ENCODE results near the gene NEURL1B. TPM values are rescaled to one million over a fixed set of nuclear protein-coding genes. Genes with fewer than 3 reads are reported as not detected.
"Not testable (repeated sequence)": the region's sequence is repeated elsewhere in the genome, so short reads cannot be mapped to it uniquely, and the experiment has no call there.

Gene NEURL1B
- total RNA-seq: 1 to 10 TPM in 1 of 2 donors, under 1 TPM in 1; 0.23 to 1.4 TPM

GRCh38 chr5:172640822-172641358 lies at the start of gene NEURL1B:
TSS of gene NEURL1B (plus strand) at chr5:172641263. CDS start at chr5:172641407, 144 bp downstream.
- peak; percentile 57 to 62 for DNase-seq (ENCODE audit: low spot score in 2 of 2)
- H3K9me3 Mint-ChIP-seq: no peaks in the 10 kb centered on the region
- ATAC-seq: peak; percentile 89 to 91
- H3K27ac Mint-ChIP-seq: no peak within 1 kb of the TSS
- no peaks in the 10 kb centered on the region for H3K36me3 Mint-ChIP-seq

- Mint-ChIP-seq H3K27ac (no peak overlapping the region), H3K36me3 (no peaks in the 10 kb centered on the region), H3K9me3 (peaks cover 0 to 1% of the 10 kb centered on the region in 2 donors)
- DNase-seq (ENCODE audit: low spot score in 2 of 2) (no peak), ATAC-seq (no peak)
Observed at GRCh38 chr5:172591636-172592035, 49.4 kb upstream of the NEURL1B start.

GRCh38 chr5:172592881-172593280 lies 48.2 kb upstream of the NEURL1B start:
- DNase-seq (ENCODE audit: low spot score in 2 of 2) (no peak), ATAC-seq (no peak)
- Mint-ChIP-seq H3K36me3 (no peaks in the 10 kb centered on the region), H3K27ac (no peak overlapping the region), H3K9me3 (peaks cover 0 to 10% of the 10 kb centered on the region in 2 donors)

GRCh38 chr5:172593306-172593705 lies 47.8 kb upstream of the NEURL1B start:
- DNase-seq (ENCODE audit: low spot score in 2 of 2): no peak
- Mint-ChIP-seq H3K9me3 (peaks cover 0 to 10% of the 10 kb centered on the region in 2 donors), H3K36me3 (no peaks in the 10 kb centered on the region), H3K27ac (no peak overlapping the region)
- no peak for ATAC-seq

DNA sequence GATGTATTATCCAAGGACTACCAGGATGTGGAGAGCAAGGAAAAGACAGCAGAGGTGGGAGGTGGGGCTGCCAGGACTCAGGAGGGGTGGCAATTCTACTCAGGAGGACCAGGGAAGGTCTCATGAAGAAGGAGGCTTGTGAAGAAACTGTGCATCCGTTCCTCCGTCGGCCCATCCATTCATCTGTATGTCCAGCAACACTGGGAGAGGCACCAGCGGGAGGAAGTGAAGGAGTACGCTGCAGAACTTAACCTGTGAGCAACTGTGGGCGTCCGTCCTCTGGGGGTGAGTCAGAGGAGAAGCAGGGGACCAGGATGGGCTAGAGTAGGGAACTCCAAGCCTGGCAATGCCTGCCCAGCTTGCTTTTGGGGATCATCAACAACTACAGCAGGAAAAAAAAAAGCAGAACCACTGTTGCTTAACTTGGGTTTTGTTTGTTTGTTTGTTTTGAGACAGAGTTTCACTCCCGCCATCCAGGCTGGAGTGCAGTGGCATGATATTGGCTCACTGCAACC lies 47.3 kb upstream of the NEURL1B start:
- Mint-ChIP-seq H3K27ac (no peak overlapping the region), H3K36me3 (no peaks in the 10 kb centered on the region), H3K9me3 (peaks cover 0 to 10% of the 10 kb centered on the region in 2 donors)
- ATAC-seq (no peak), DNase-seq (ENCODE audit: low spot score in 2 of 2) (peak in 1 of 2 donors; percentile 0)

DNA sequence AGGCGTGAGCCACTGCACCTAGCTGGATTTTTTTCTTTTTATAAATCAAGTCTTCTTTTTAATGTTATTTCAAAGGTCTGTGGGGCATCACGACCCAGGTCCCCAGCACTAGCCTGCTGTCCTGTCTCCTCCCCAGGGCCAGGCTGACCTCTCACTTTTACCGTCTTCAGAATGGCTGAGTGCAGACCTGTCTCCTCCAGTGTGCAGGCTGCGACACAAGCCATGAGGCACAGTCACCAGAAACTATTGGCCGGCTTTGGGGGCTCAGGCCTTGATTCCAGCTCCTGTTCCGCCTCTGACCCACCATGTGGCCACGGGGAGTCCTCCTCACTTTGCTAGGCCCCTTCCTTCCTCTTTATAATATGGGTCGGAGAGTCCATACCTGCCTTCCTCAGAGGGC lies 46.6 kb upstream of the NEURL1B start:
- Mint-ChIP-seq H3K9me3 (peaks cover 0 to 10% of the 10 kb centered on the region in 2 donors), H3K36me3 (no peaks in the 10 kb centered on the region), H3K27ac (no peak overlapping the region)
- no peak for DNase-seq (ENCODE audit: low spot score in 2 of 2)
- no peak for ATAC-seq

DNA sequence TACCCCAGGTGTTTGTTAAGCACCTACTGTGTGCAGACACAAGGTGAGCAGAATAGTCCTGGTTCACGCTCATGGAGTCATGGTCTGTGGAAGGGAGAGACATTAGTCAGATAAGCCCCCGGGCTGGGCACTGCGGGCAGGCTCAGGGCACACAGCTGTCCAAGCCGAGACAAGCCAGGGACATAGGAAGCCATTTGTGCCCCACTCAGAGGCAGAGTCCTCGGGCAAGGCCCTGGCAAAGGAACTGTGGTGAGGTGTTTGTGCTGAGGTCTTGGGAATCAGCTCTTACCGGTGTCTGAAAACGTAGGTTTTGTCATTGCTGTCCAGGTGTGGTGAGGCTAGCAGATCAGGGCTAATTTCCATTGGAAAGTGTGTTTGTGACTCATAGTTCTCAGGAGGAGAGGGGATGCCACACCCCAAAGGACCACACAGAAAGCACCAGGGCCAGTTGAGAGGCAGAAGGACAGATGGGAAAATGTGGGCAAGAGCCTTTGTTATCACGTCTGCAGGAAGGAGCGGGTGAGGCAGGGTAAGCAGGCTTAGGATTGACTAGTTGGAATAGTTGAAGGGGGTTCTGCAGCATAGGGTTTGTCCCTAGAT lies 46.1 kb upstream of the NEURL1B start:
- ATAC-seq (no peak), DNase-seq (ENCODE audit: low spot score in 2 of 2) (no peak)
- peak overlapping the region in 1 of 2 donors; percentile 2 for H3K27ac Mint-ChIP-seq
- peaks cover 0 to 10% of the 10 kb centered on the region in 2 donors for H3K9me3 Mint-ChIP-seq
- no peaks in the 10 kb centered on the region for H3K36me3 Mint-ChIP-seq

GRCh38 chr5:172595596-172596455 lies 45.2 kb upstream of the NEURL1B start:
- ATAC-seq (no peak), DNase-seq (ENCODE audit: low spot score in 2 of 2) (no peak)
- Mint-ChIP-seq H3K9me3 (peaks cover 0 to 10% of the 10 kb centered on the region in 2 donors), H3K27ac (no peak overlapping the region), H3K36me3 (no peaks in the 10 kb centered on the region)

- no peak for ATAC-seq
- H3K36me3 Mint-ChIP-seq: no peaks in the 10 kb centered on the region
- H3K9me3 Mint-ChIP-seq: peaks cover 0 to 10% of the 10 kb centered on the region in 2 donors
- no peak overlapping the region for H3K27ac Mint-ChIP-seq
- no peak for DNase-seq (ENCODE audit: low spot score in 2 of 2)
Observed at GRCh38 chr5:172596638-172597231, 44.3 kb upstream of the NEURL1B start.

DNA sequence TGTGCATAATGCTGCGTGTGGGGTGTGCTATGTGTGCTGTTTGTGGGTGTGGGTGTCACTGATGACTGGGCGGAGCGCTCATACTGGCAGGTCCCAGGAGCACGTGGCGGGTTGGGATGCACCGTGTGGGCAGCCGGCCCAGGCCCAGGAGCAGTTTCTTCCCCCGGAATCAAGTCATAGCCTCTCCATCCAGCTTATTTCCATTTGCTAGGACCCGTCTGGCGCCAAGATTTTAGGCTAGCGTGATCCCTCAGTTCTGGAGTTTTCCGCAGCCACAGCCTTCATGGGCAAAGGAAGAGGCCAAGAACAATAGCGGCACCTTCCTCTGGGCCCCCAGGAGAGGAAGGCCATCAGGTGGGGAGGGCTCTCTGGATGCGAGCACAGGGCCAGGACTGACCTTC lies 43.3 kb upstream of the NEURL1B start:
- Mint-ChIP-seq H3K36me3 (no peaks in the 10 kb centered on the region), H3K27ac (no peak overlapping the region), H3K9me3 (peaks cover 0 to 10% of the 10 kb centered on the region in 2 donors)
- ATAC-seq (no peak), DNase-seq (ENCODE audit: low spot score in 2 of 2) (no peak)

DNA sequence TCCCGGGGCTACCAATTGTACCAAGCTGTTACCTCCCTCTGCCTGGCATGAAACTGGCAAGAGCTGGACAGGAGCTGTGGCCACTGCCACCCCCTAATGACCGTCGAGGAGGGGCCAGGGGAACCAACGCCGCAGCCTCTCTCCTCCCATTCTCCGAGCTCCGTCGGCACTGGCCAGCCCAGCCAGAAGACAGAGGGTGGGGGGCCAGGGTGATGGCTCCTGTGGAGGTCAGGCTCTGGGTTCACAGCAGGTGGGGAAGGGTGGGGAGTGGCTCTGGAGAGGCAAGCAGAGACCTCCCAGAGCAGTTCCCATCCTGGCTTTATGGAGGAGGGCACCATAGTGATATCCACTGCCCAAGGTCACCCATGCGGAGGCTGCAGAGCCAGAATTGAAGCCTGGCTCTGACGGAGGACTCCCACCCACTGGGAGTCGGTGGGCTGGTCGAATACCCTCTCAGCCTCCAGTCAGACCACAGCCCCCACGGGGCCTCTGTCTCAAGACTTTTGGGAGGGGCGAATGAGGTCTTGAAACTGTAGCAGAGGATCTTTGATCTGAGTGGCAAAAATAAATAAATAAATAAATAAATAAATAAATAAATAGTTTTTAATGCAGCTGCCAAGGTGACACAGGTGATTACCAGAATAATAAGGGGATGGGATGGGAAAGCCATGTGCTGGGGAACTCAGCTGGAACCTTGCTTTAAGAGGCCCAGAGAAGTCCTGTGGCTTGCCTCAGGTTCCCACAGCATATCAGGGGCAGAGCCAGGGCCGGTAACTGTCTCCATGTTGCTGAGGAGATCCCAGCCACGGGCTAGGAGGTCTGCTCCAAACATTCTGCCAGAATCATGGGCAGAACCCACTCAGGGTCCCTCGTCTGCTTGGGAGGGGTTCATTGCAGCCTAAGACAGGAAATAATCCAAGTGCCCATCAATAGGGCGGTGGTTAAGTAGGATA lies 42.5 kb upstream of the NEURL1B start:
- Mint-ChIP-seq H3K36me3 (no peaks in the 10 kb centered on the region), H3K27ac (no peak overlapping the region), H3K9me3 (peaks cover 0 to 10% of the 10 kb centered on the region in 2 donors)
- DNase-seq (ENCODE audit: low spot score in 2 of 2) (no peak), ATAC-seq (no peak)

GRCh38 chr5:172599204-172599567 lies 41.9 kb upstream of the NEURL1B start:
- Mint-ChIP-seq H3K36me3 (no peaks in the 10 kb centered on the region), H3K9me3 (peaks cover 0 to 10% of the 10 kb centered on the region in 2 donors), H3K27ac (no peak overlapping the region)
- DNase-seq (ENCODE audit: low spot score in 2 of 2): no peak
- ATAC-seq: no peak

DNA sequence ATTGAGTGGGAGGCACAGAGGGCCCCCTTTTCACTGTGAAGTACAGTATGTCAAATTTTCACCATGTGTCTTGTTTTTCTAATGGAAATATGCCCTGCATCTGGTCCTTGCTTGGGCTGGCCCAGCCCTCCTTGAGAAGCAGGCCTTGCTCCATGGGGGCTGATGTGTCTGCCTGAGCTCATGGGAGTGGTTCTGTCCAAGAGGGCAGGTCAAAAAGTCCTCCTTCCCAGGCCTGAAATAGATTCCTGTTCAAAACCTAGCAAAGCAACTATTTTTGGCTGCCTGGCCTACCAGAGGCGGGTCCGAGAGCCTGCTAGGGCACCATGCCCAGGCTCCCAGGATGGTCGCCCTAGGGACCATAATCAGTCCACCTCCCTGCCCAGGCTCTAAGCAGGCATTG lies 40.5 kb upstream of the NEURL1B start:
- no peaks in the 10 kb centered on the region for H3K36me3 Mint-ChIP-seq
- ATAC-seq: no peak
- H3K27ac Mint-ChIP-seq: no peak overlapping the region
- H3K9me3 Mint-ChIP-seq: peaks cover 0 to 10% of the 10 kb centered on the region in 2 donors
- DNase-seq (ENCODE audit: low spot score in 2 of 2): no peak

DNA sequence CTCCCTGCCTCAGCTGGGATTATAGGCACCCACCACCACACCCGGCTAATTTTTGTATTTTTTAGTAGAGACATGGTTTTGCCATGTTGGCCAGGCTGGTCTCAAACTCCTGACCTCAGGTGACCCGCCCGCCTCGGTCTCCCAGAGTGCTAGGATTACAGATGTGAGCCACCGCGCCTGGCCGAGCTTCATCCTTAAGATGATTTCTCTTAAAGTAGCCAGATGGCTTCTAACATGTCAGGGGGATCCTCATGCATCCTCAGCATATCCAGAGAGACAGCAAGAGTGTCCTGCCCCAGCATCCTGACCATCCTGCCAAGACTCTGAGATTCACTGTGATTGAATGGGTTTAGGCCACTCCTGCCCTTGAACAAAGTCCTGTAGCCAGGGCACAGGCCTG lies 39.5 kb upstream of the NEURL1B start:
- H3K27ac Mint-ChIP-seq; H3K36me3 Mint-ChIP-seq; ATAC-seq; DNase-seq (ENCODE audit: low spot score in 2 of 2); H3K9me3 Mint-ChIP-seq: not testable (repeated sequence)

GRCh38 chr5:172602783-172603231 lies 38.3 kb upstream of the NEURL1B start:
- no peaks in the 10 kb centered on the region for H3K36me3 Mint-ChIP-seq
- DNase-seq (ENCODE audit: low spot score in 2 of 2): no peak
- peaks cover 0 to 3% of the 10 kb centered on the region in 2 donors for H3K9me3 Mint-ChIP-seq
- no peak overlapping the region for H3K27ac Mint-ChIP-seq
- no peak for ATAC-seq

DNA sequence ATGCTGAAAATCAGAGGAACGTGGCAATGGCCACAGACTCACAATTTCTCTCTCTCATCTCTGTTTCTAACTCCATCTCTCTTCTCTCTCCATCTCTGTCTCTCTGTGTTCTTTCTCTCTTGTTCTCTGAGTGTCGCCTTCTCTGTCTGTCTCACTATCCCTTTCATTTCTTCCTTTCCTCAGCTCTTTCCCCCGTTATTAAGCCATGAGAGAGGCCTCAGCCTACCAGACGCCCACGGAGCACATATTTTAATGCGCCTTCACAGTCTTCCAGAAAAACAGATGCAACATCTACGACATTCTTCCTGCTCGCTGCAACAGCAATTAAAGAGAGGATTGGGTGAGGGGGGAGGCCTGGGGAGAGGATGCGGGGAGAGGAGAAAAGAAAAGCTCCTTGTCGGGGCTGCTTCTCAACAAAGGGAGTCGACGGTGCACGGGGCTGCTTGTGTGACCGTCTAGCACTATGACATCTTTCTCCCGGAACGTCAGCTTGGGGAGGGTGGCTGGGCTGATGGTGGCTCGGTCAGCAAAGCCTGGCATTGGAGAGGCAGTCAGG lies 37.7 kb upstream of the NEURL1B start:
- ATAC-seq (no peak), DNase-seq (ENCODE audit: low spot score in 2 of 2) (peak in 1 of 2 donors; percentile 2)
- Mint-ChIP-seq H3K36me3 (no peaks in the 10 kb centered on the region), H3K9me3 (peaks cover 0 to 5% of the 10 kb centered on the region in 2 donors), H3K27ac (no peak overlapping the region)
